HG03175 (cell line): ENCODE results near the gene FAM83G.
A peak's percentile ranks its signal among the peaks of the same experiment; 100 is the strongest.
"Not testable (repeated sequence)": the region's sequence is repeated elsewhere in the genome, so short reads cannot be mapped to it uniquely, and the experiment has no call there.

Experiments
- ATAC-seq: cut with Tn5 transposase; IDR thresholded peaks from one replicate; pipeline ENCODE4 v1.9.1; 2021; ENCODE audit warnings: mild to moderate bottlenecking, moderate library complexity; ENCODE audit not compliant: unreplicated experiment

Gene FAM83G

GRCh38 chr17:18932360-18933055 is 72.1 kb downstream of the FAM83G start:
- no peak for ATAC-seq

DNA sequence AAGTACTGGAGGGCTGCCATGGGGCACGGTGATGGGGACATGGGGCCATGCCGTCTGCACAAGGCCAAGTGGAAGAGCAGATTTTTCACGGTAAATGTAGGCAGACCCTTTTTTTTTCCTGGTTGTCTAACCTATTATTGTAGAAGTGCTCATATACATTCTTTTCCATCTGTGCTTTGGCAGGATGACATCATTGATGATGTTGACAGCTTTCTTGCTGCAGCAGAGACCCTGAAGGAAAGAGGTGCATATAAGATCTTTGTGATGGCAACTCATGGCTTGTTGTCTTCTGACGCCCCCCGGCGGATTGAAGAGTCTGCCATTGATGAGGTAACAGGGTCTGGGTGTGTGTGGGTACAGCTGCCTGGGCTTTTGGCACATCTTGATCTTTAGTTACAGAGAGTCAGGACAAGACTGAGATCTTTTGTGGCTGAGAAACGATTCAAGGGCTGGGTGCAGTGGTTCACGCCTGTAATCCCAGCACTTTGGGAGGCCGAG is 75.9 kb downstream of the FAM83G start:
- ATAC-seq, result no peak

GRCh38 chr17:18925187-18925586 is 79.4 kb downstream of the FAM83G start:
- ATAC-seq, result no peak

DNA sequence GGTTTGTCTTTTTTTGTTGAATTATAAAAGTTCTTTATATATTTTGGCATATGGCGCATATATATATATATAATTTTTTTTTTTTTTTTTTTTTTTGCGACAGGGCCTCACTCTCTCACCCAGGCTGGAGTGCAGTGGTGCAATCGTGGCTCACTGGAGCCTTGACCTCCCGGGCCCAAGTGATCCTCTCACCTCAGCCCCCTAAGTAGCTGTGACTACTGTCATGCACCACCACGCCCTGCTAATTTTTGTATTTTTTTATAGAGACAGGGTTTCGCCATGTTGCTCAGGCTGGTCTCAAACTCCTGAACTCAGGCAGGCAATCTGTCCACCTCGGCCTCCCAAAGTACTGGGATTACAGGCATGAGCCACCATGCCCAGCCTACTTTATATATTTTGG is 82.0 kb downstream of the FAM83G start:
- ATAC-seq, result not testable (repeated sequence)

GRCh38 chr17:18921912-18922451 is 82.6 kb downstream of the FAM83G start:
- ATAC-seq, result peak; percentile 76

- no peak for ATAC-seq
Measured at GRCh38 chr17:18921485-18921884, 83.1 kb downstream of the FAM83G start.

DNA sequence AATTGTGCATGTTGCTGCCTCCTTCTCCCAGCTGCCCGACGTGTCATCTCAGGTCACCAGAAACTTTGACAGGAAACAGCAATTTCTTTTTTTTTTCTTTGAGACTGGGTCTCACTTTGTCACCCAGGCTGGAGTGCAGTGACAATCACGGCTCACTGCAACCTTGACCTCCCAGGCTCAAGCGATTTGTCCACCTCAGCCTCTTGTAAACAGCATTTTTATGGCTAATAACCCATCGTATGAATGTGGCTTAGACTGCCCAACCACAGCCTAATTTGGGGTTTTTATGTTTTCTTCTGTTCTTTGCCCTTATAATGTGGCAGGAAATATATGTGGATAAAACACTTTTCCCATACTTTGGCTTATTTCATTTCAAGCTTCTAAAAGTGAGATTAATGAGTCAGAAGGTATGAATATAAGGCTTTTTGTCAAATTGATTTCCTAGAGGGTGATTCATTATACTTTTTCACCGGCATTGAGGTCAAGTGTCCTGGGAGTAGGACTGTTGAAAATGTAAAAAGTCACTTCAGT is 83.6 kb downstream of the FAM83G start:
- ATAC-seq, result peak; percentile 39

GRCh38 chr17:18919963-18920362 is 84.6 kb downstream of the FAM83G start:
- no peak for ATAC-seq
